AG10803 (cell line): ENCODE data around the gene RORC.

Source experiments
- DNase-seq: peaks from one replicate; pipeline ENCODE4 v3.0.0; 2010; ENCODE audit warnings: low read depth
- H3K4me3 ChIP-seq: 2 replicates; pipeline ENCODE4 v1.5.1; 2011; ENCODE audit warnings: mild to moderate bottlenecking, low read length, control low read depth
- TF ChIP-seq, protein P1 (sequence below): conservative IDR thresholded peaks from 2 replicates; pipeline ENCODE4 v1.5.1; 2011; ENCODE audit warnings: mild to moderate bottlenecking, low read length, control low read depth, inconsistent platforms

The RORC gene

DNA sequence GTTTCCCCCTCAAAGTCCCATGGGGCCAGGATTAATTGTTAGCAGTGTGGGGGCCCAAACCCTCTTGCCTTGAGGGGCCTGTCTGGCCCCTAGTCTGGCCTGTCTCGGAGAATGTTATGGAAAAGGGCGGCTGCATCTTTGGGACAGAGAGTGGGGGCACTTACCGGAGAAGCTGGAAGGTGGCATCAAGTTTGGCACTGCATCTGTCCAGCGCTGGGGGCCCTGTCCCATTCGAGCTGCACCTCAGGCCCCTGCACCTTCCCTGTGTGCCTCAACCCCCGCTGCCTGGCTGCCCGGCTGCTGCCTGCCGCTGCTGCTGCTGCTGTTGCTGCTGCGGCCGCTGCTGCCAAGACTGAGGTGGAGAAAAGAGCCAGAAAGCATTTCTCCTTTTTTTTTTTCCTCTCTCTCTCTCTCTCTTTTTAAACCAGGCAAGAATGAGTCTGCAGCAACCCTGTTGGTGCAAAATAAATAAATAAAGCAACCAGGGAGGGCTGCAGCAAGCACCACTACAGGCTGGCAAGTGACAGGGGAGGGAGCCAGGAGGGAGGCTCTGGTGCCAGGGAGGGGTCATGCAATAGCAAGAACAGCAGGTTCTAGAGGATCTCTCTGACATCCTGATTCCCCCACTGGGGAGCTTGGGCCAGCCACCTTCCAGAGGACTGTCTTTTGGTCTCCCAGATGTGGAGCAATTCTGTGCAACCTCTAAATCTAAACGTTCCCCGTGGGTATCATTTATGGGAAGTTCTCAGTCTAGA is 26.4 kb downstream of the RORC start, which contains the start of gene LINGO4:
Gene LINGO4, minus strand, starts transcription at position 354 of the 755 bp plus-strand sequence. CDS start 2,715 bp downstream, outside the sequence.
- no peak within 1 kb of the TSS for H3K4me3 ChIP-seq
- no peak for DNase-seq
- TF ChIP-seq, protein P1, sequence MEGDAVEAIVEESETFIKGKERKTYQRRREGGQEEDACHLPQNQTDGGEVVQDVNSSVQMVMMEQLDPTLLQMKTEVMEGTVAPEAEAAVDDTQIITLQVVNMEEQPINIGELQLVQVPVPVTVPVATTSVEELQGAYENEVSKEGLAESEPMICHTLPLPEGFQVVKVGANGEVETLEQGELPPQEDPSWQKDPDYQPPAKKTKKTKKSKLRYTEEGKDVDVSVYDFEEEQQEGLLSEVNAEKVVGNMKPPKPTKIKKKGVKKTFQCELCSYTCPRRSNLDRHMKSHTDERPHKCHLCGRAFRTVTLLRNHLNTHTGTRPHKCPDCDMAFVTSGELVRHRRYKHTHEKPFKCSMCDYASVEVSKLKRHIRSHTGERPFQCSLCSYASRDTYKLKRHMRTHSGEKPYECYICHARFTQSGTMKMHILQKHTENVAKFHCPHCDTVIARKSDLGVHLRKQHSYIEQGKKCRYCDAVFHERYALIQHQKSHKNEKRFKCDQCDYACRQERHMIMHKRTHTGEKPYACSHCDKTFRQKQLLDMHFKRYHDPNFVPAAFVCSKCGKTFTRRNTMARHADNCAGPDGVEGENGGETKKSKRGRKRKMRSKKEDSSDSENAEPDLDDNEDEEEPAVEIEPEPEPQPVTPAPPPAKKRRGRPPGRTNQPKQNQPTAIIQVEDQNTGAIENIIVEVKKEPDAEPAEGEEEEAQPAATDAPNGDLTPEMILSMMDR = no peak

DNA sequence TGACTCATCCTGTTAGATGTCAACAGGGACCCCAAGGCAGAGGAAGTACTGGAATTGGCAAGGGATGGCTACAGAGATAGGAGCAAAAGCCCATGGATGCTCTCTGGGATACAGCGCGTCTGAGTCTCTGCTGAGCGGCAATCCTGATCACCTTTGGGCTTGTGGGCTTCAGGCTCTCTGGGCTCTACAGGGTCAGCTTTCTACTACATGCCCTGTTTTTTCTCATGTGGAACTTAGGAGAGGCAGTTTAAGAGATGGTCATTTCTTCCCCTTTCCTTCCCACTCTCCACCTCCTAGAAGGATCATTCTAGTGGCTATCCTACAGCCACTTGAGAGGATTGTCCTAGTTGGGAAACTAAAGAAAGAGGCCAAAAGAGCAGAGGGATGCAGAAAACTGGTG is 27.7 kb downstream of the RORC start:
- TF ChIP-seq, protein P1 = no peak
- no peak for DNase-seq
- no peak overlapping the region for H3K4me3 ChIP-seq

DNA sequence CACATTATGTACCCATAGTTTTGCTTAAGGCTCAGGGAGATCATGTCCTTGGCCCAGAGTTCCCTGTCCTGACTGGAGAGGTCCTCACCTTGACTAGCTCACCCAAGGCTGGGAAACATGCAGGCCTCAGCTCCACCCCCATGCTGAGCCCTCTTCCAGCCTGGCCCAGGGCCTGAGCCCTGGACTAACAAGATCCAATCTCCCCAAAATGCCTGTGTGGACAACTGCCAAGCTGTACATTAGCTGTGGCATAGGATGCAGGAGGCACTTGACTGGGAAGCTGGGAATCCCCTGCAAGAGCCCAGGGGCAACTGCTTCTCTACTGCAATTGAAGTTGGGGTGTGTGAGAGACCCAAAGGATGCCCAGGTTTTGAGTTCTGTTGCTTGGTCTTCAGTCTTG is 28.4 kb downstream of the RORC start:
- no peak overlapping the region for H3K4me3 ChIP-seq
- no peak for DNase-seq
- TF ChIP-seq, protein P1 = no peak

DNA sequence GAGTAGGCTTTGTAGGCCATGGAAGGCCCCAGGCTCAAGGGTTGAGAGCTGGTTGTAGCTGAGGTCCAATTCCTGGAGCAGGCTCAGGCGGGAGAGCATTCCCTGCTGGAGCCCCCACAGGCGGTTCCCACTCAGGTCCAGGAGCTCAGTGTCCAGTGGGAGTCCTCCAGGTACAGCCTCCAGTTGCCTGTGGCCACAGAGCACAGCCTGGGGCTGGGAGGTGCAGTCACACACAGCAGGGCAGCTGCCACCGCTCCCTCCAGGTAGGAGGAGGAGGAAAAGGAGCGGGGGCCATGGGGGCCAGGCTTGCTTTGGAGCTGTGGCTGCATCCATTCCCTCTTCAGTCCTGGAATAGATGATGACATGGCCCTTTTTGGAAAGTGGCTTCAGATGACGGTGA is 29.2 kb downstream of the RORC start:
- H3K4me3 ChIP-seq = no peak overlapping the region
- TF ChIP-seq, protein P1 = no peak
- no peak for DNase-seq

DNA sequence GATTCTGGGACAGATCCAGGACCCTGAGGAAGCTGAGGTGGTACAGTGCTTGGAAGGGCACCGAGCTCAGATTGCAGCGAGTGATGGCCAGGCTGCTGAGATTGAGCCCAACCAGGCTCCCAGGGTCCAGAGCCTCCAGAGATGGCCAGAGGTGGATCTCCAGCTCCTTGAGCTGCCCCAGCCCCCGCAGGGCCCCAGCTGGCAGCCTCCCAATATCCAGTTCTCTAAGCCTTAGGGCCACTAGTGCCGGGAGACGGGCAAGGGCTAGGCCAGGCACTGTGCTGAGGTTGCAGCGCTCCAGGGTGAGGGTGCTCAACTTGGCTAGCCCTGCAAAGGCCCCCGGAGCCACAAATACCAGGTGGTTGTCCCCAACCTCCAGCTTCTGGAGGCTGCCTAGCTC is 29.8 kb downstream of the RORC start:
- DNase-seq = no peak
- TF ChIP-seq, protein P1 = no peak
- no peak overlapping the region for H3K4me3 ChIP-seq

DNA sequence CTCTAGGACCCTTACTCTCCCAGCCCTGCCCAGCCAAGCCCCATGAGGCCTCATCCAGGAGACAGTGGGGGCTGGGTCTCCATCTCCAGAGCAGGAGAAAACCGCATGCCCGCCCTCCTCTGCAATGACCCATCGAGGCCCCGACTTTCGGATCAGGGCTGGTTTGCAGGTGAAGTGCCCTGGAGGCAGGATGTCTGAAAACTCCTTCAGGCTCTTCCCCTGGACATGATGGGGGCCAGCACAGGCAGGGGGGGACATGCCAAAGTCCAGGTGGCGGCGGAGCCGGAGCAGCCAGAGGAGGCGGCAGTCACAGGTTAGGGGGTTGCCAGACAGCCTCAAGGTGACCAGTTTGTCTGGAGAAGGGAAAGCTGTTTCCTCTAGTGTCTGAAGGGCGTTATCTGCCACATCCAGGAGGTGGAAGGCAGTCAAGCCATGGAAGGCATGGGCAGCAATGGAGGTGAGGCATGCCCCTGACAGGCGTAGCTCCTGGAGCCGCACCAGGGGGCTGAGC is 30.2 kb downstream of the RORC start:
- H3K4me3 ChIP-seq = no peak overlapping the region
- TF ChIP-seq, protein P1 = no peak
- DNase-seq = no peak

DNA sequence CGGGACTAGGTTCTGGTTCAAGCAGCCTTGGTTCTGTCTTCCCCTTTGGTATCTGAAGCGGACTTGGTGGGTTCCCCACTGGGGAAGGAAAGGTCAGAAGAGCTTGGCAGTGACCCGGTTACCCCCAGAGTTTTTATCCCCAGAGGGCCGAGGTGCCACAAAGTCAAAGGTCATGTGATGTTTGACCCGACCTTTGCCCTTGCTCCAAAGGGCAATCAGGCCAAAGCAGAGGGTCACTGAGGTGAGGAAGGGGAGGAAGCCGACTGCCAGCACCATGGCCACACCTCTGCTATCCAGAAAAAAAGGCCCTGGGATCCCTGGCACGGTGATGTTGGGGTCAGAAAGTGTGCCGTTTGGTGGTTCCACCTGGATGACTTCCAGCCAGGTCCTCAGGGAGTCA is 30.8 kb downstream of the RORC start:
- TF ChIP-seq, protein P1 = no peak
- DNase-seq = no peak
- no peak overlapping the region for H3K4me3 ChIP-seq
